Measurements from ENCODE around the gene CCSER1. TPM values are rescaled to one million over a fixed set of nuclear protein-coding genes. Genes with fewer than 3 reads are reported as not detected.

CCSER1 gene
- polyA plus RNA-seq, 1 donor from 2014 or later, result 20.8 TPM

DNA sequence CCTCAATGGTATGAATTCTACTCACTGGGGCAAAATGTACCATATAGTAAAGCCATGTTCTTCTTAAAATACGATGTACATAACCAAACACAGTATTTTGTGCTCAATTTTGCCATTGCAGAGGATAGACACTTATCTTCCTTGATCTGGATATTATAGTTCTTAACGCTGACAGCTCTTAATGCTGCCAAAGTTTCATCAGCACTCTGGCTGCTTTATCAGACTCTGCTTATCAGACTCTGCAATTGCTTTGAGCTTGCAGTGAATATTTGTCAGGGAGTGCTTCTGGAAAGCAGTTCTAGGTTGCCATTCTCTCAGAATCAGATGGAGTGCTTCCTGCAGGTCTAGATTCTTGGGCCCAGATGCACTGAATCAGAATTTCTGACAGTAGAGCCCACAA lies 863.1 kb downstream of the CCSER1 start:
- TF ChIP-seq POLR2AphosphoS5 (IDR thresholded peaks at IDR 0.05) (no peak), TAF1 (IDR thresholded peaks at IDR 0.05; ENCODE audit: low read depth) (no peak), EZH2 (IDR thresholded peaks at IDR 0.05; ENCODE audit: borderline replicate concordance, insufficient read depth, low read length, poor library complexity, severe bottlenecking) (no peak), EP300 (conservative IDR thresholded peaks at IDR 0.05; ENCODE audit: poor library complexity, severe bottlenecking) (no peak), RAD21 (conservative IDR thresholded peaks at IDR 0.05) (no peak), SMC3 (conservative IDR thresholded peaks at IDR 0.05; ENCODE audit: poor library complexity) (no peak), MXI1 (conservative IDR thresholded peaks at IDR 0.05; ENCODE audit: poor library complexity, severe bottlenecking) (no peak)
- TF ChIP-seq, protein P1, sequence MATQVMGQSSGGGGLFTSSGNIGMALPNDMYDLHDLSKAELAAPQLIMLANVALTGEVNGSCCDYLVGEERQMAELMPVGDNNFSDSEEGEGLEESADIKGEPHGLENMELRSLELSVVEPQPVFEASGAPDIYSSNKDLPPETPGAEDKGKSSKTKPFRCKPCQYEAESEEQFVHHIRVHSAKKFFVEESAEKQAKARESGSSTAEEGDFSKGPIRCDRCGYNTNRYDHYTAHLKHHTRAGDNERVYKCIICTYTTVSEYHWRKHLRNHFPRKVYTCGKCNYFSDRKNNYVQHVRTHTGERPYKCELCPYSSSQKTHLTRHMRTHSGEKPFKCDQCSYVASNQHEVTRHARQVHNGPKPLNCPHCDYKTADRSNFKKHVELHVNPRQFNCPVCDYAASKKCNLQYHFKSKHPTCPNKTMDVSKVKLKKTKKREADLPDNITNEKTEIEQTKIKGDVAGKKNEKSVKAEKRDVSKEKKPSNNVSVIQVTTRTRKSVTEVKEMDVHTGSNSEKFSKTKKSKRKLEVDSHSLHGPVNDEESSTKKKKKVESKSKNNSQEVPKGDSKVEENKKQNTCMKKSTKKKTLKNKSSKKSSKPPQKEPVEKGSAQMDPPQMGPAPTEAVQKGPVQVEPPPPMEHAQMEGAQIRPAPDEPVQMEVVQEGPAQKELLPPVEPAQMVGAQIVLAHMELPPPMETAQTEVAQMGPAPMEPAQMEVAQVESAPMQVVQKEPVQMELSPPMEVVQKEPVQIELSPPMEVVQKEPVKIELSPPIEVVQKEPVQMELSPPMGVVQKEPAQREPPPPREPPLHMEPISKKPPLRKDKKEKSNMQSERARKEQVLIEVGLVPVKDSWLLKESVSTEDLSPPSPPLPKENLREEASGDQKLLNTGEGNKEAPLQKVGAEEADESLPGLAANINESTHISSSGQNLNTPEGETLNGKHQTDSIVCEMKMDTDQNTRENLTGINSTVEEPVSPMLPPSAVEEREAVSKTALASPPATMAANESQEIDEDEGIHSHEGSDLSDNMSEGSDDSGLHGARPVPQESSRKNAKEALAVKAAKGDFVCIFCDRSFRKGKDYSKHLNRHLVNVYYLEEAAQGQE (IDR thresholded peaks at IDR 0.05; ENCODE audit: borderline replicate concordance), result no peak
- TF ChIP-seq, protein P2, sequence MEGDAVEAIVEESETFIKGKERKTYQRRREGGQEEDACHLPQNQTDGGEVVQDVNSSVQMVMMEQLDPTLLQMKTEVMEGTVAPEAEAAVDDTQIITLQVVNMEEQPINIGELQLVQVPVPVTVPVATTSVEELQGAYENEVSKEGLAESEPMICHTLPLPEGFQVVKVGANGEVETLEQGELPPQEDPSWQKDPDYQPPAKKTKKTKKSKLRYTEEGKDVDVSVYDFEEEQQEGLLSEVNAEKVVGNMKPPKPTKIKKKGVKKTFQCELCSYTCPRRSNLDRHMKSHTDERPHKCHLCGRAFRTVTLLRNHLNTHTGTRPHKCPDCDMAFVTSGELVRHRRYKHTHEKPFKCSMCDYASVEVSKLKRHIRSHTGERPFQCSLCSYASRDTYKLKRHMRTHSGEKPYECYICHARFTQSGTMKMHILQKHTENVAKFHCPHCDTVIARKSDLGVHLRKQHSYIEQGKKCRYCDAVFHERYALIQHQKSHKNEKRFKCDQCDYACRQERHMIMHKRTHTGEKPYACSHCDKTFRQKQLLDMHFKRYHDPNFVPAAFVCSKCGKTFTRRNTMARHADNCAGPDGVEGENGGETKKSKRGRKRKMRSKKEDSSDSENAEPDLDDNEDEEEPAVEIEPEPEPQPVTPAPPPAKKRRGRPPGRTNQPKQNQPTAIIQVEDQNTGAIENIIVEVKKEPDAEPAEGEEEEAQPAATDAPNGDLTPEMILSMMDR (IDR thresholded peaks at IDR 0.05; ENCODE audit: poor library complexity, severe bottlenecking), result no peak
- Histone ChIP-seq H3K27ac (ENCODE audit: low read length) (no peak overlapping the region), H2AFZ (ENCODE audit: low read depth, low read length) (no peak overlapping the region), H4K20me1 (ENCODE audit: insufficient read depth) (no peaks in the 10 kb centered on the region), H3K9me2 (ENCODE audit: insufficient read depth, low read length) (no peaks in the 10 kb centered on the region), H3K9ac (ENCODE audit: low read length) (no peak overlapping the region), H3K4me2 (ENCODE audit: low read length) (no peak overlapping the region), H3K36me3 (ENCODE audit: insufficient read depth, low read length) (no peaks in the 10 kb centered on the region), H3K4me3 (ENCODE audit: low read length) (no peak overlapping the region), H3K27me3 (ENCODE audit: insufficient read depth, low read depth, low read length) (no peaks in the 10 kb centered on the region), H3K79me2 (replicated peaks; ENCODE audit: insufficient read depth, low read length) (no peaks in the 10 kb centered on the region), H3F3A (ENCODE audit: insufficient read depth, low read length, poor library complexity, severe bottlenecking) (no peaks in the 10 kb centered on the region), H3K9me3 (ENCODE audit: low read length) (no peaks in the 10 kb centered on the region)

DNA sequence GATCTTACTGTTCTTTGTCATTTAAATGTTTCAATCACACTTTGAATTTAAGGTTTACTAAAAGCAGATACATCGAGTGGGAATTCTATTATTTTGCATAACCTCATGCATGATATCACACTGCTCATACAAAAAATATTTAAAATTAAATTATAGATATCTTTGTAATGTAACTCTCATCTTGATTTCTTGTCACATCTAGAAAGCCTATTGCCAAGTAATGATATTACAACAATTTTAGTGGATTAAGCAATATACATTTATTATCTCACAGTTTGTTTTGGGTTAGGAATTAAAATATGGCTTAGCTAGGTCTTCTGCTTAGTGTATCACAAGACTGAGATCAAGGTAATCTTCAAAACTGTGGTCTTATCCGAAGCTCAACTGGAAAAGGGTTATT lies 865.0 kb downstream of the CCSER1 start:
- Histone ChIP-seq H3K4me2 (ENCODE audit: low read length) (no peak overlapping the region), H3F3A (ENCODE audit: insufficient read depth, low read length, poor library complexity, severe bottlenecking) (no peaks in the 10 kb centered on the region), H3K9ac (ENCODE audit: low read length) (no peak overlapping the region), H3K9me2 (ENCODE audit: insufficient read depth, low read length) (no peaks in the 10 kb centered on the region), H3K4me3 (ENCODE audit: low read length) (no peak overlapping the region), H3K36me3 (ENCODE audit: insufficient read depth, low read length) (no peaks in the 10 kb centered on the region), H3K79me2 (replicated peaks; ENCODE audit: insufficient read depth, low read length) (no peaks in the 10 kb centered on the region), H3K27me3 (ENCODE audit: insufficient read depth, low read depth, low read length) (no peaks in the 10 kb centered on the region), H3K27ac (ENCODE audit: low read length) (no peak overlapping the region), H3K9me3 (ENCODE audit: low read length) (no peaks in the 10 kb centered on the region), H2AFZ (ENCODE audit: low read depth, low read length) (no peak overlapping the region), H4K20me1 (ENCODE audit: insufficient read depth) (no peaks in the 10 kb centered on the region)
- TF ChIP-seq EP300 (conservative IDR thresholded peaks at IDR 0.05; ENCODE audit: poor library complexity, severe bottlenecking) (no peak), RAD21 (conservative IDR thresholded peaks at IDR 0.05) (no peak), EZH2 (IDR thresholded peaks at IDR 0.05; ENCODE audit: borderline replicate concordance, insufficient read depth, low read length, poor library complexity, severe bottlenecking) (no peak), MXI1 (conservative IDR thresholded peaks at IDR 0.05; ENCODE audit: poor library complexity, severe bottlenecking) (no peak), SMC3 (conservative IDR thresholded peaks at IDR 0.05; ENCODE audit: poor library complexity) (no peak)
- TF ChIP-seq, protein P1 (IDR thresholded peaks at IDR 0.05; ENCODE audit: borderline replicate concordance), result no peak
- TF ChIP-seq, protein P2 (IDR thresholded peaks at IDR 0.05; ENCODE audit: poor library complexity, severe bottlenecking), result no peak

Data from neural cell (in vitro differentiated cells).